HEK293 (cell line): ENCODE measurements around the gene PIP4K2B.

Source experiments
- CTCF ChIA-PET: fragments of 350-600 bp; formaldehyde crosslinking; extraction: SDS; loops from one replicate; lab custom pipeline; 2021; ENCODE audit warnings: antibody characterized with exemption; lab: Yijun Ruan, JAX
- POLR2A ChIA-PET: fragments of 300-600 bp; formaldehyde crosslinking; extraction: SDS; loops from one replicate; lab custom pipeline; 2020; ENCODE audit warnings: antibody characterized with exemption, inconsistent platforms; lab: Yijun Ruan, JAX
- H3K27ac ChIP-seq: fragments of 200-500 bp; sonication (Bioruptor generic); 2 replicates; pipeline ENCODE4 v1.5.1; 2014; ENCODE audit warnings: low read depth, low read length, control low read depth, inconsistent platforms; ENCODE audit errors: extremely low read depth
- H3K36me3 ChIP-seq, 2 experiments: fragments of 200-500 bp in 1 of 2; sonication (Bioruptor generic) in 1 of 2; 1 replicate in 1 of 2; 2 replicates in 1 of 2; pipeline ENCODE4 v1.5.1; 2014 to 2017; ENCODE audit warnings: inconsistent platforms in 2 of 2, low read length in 2 of 2; ENCODE audit not compliant: control insufficient read depth in 2 of 2, insufficient read depth in 1 of 2
- H3K4me1 ChIP-seq: fragments of 200-500 bp; sonication (Bioruptor generic); 2 replicates; pipeline ENCODE4 v1.5.1; 2014; ENCODE audit warnings: mild to moderate bottlenecking, low read length, inconsistent platforms; ENCODE audit not compliant: control insufficient read depth, insufficient read depth
- H3K4me3 ChIP-seq: 2 replicates; pipeline ENCODE4 v1.5.1; 2011; ENCODE audit warnings: low read depth, mild to moderate bottlenecking, control low read depth, low read length, moderate library complexity
- H3K9me3 ChIP-seq: fragments of 200-500 bp; sonication (Bioruptor generic); 2 replicates; pipeline ENCODE4 v1.5.1; 2014; ENCODE audit warnings: low read depth, low read length, inconsistent platforms; ENCODE audit not compliant: control insufficient read depth, insufficient read depth
- HIC1 ChIP-seq: fragments of 450-650 bp; formaldehyde crosslinking; IDR thresholded peaks from 2 replicates; pipeline ENCODE4 v1.5.1; 2016; ENCODE audit warnings: missing biosample characterization, missing genetic modification characterization
- KLF8 ChIP-seq: fragments of 450-650 bp; formaldehyde crosslinking; IDR thresholded peaks from 2 replicates; pipeline ENCODE4 v1.5.1; 2016; ENCODE audit warnings: missing biosample characterization, missing genetic modification characterization
- OSR2 ChIP-seq: fragments of 450-650 bp; formaldehyde crosslinking; IDR thresholded peaks from 2 replicates; pipeline ENCODE4 v1.5.1; 2016; ENCODE audit warnings: missing biosample characterization, missing genetic modification characterization
- SP2 ChIP-seq: fragments of 450-650 bp; formaldehyde crosslinking; IDR thresholded peaks from 2 replicates; pipeline ENCODE4 v1.5.1; 2016; ENCODE audit warnings: missing biosample characterization, missing genetic modification characterization
- TSHZ1 ChIP-seq: fragments of 450-650 bp; formaldehyde crosslinking; IDR thresholded peaks from 2 replicates; pipeline ENCODE4 v1.5.1; 2016; ENCODE audit warnings: missing biosample characterization, missing genetic modification characterization, borderline replicate concordance
- ZBTB8A ChIP-seq: fragments of 450-650 bp; formaldehyde crosslinking; IDR thresholded peaks from 2 replicates; pipeline ENCODE4 v1.5.1; 2016; ENCODE audit warnings: missing biosample characterization, missing genetic modification characterization
- ZEB2 ChIP-seq: fragments of 450-650 bp; formaldehyde crosslinking; IDR thresholded peaks from 2 replicates; pipeline ENCODE4 v1.5.1; 2016; ENCODE audit warnings: missing biosample characterization, missing genetic modification characterization
- ZNF184 ChIP-seq: fragments of 450-650 bp; IDR thresholded peaks from 2 replicates; pipeline ENCODE4 v1.5.1; 2018; ENCODE audit warnings: missing biosample characterization, mild to moderate bottlenecking, missing genetic modification characterization
- ZNF239 ChIP-seq: fragments of 450-650 bp; formaldehyde crosslinking; IDR thresholded peaks from 2 replicates; pipeline ENCODE4 v1.5.1; 2016; ENCODE audit warnings: missing biosample characterization, missing genetic modification characterization
- ZNF24 ChIP-seq: fragments of 450-650 bp; formaldehyde crosslinking; IDR thresholded peaks from 2 replicates; pipeline ENCODE4 v1.5.1; 2016; ENCODE audit warnings: missing biosample characterization, missing genetic modification characterization
- ZNF335 ChIP-seq: fragments of 450-650 bp; formaldehyde crosslinking; conservative IDR thresholded peaks from 2 replicates; pipeline ENCODE4 v1.5.1; 2016; ENCODE audit warnings: missing biosample characterization, missing genetic modification characterization
- ZNF362 ChIP-seq: fragments of 450-650 bp; formaldehyde crosslinking; IDR thresholded peaks from 2 replicates; pipeline ENCODE4 v1.5.1; 2016; ENCODE audit warnings: missing biosample characterization, missing genetic modification characterization
- ZNF416 ChIP-seq: fragments of 450-650 bp; formaldehyde crosslinking; IDR thresholded peaks from 2 replicates; pipeline ENCODE4 v1.5.1; 2016; ENCODE audit warnings: missing biosample characterization, missing genetic modification characterization
- ZNF501 ChIP-seq: fragments of 450-650 bp; formaldehyde crosslinking; IDR thresholded peaks from 2 replicates; pipeline ENCODE4 v1.5.1; 2016; ENCODE audit warnings: missing biosample characterization, missing genetic modification characterization
- ZNF692 ChIP-seq: fragments of 450-650 bp; formaldehyde crosslinking; IDR thresholded peaks from 2 replicates; pipeline ENCODE4 v1.5.1; 2016; ENCODE audit warnings: missing biosample characterization, missing genetic modification characterization
- ZNF792 ChIP-seq: fragments of 450-650 bp; formaldehyde crosslinking; IDR thresholded peaks from 2 replicates; pipeline ENCODE4 v1.5.1; 2016; ENCODE audit warnings: missing biosample characterization, missing genetic modification characterization
- ZNF837 ChIP-seq: fragments of 450-650 bp; formaldehyde crosslinking; IDR thresholded peaks from 2 replicates; pipeline ENCODE4 v1.5.1; 2016; ENCODE audit warnings: missing biosample characterization, missing genetic modification characterization
- TF ChIP-seq, protein P1 (sequence below): fragments of 450-650 bp; formaldehyde crosslinking; IDR thresholded peaks from 2 replicates; pipeline ENCODE4 v1.5.1; 2016; ENCODE audit warnings: missing biosample characterization, missing genetic modification characterization
- TF ChIP-seq, protein P2 (sequence below): fragments of 450-650 bp; formaldehyde crosslinking; IDR thresholded peaks from 2 replicates; pipeline ENCODE4 v1.5.1; 2016; ENCODE audit warnings: missing biosample characterization, missing genetic modification characterization

The PIP4K2B gene

DNA sequence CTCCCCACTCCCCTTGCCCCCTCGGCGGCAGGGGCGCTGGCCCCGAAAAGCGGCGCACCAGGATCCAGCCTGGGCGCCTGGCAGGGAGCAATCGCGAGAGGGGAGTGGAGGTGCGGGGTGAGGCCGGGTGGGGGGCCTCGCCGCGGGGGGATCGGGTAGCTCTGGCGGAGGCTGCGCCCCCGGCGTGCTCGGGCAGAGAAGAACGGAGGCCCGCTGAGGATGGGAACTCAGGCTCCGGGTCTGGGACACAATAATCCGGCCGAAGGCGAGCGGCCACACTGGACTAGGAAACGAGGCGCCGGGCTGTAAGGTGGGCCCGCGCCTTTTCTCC lies 50.5 kb downstream of the PIP4K2B start (continued):
- no peak for TF ChIP-seq ZNF24 (tag by site-specific recombination)
- TF ChIP-seq ZNF501 (tag by site-specific recombination) = 0 out of 2 replicates have a peak, but pooled peaks have one; percentile 4
- 0 out of 2 replicates have a peak, but pooled peaks have one; percentile 4 for TF ChIP-seq ZNF837 (tag by site-specific recombination)
- no peak for TF ChIP-seq ZNF416 (tag by site-specific recombination)
- peak; percentile 78; the same call in 1 of the 2 replicates for TF ChIP-seq ZBTB8A (tag by site-specific recombination)
- peak; percentile 64; the same call in 1 of the 2 replicates for TF ChIP-seq ZNF335 (tag by site-specific recombination)
- peak; percentile 52; the same call in 1 of the 2 replicates for TF ChIP-seq KLF8 (tag by site-specific recombination)
- no peak for TF ChIP-seq ZEB2 (tag by site-specific recombination)
- 0 out of 2 replicates have a peak, but pooled peaks have one; percentile 81 for TF ChIP-seq ZNF692 (tag by site-specific recombination)
- TF ChIP-seq, protein P1, sequence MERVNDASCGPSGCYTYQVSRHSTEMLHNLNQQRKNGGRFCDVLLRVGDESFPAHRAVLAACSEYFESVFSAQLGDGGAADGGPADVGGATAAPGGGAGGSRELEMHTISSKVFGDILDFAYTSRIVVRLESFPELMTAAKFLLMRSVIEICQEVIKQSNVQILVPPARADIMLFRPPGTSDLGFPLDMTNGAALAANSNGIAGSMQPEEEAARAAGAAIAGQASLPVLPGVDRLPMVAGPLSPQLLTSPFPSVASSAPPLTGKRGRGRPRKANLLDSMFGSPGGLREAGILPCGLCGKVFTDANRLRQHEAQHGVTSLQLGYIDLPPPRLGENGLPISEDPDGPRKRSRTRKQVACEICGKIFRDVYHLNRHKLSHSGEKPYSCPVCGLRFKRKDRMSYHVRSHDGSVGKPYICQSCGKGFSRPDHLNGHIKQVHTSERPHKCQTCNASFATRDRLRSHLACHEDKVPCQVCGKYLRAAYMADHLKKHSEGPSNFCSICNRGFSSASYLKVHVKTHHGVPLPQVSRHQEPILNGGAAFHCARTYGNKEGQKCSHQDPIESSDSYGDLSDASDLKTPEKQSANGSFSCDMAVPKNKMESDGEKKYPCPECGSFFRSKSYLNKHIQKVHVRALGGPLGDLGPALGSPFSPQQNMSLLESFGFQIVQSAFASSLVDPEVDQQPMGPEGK = peak; percentile 69; the same call in 1 of the 2 replicates
- TF ChIP-seq ZNF239 (tag by site-specific recombination) = no peak
- TF ChIP-seq TSHZ1 = no peak
- TF ChIP-seq ZNF362 = no peak

GRCh38 chr17:38748149-38748891 lies 51.0 kb downstream of the PIP4K2B start, which contains the start of gene PCGF2:
PCGF2 (minus strand) TSS chr17:38748336; CDS start chr17:38740402, 7,934 bp downstream.
- POLR2A ChIA-PET = interaction anchor here (0.6 to 1.6 kb wide), 5 partner anchors 13 to 121 kb away, joined by 3 to 7 read pairs (median 3); partner anchors contain the start of genes CISD3 and LASP1
- H3K36me3 ChIP-seq = no peaks in the 10 kb centered on the region; a peak in 1 of 3 replicates
- H3K4me1 ChIP-seq = peaks cover 33% of the 10 kb centered on the region
- peak within 1 kb of the TSS; percentile 96 for H3K27ac ChIP-seq
- CTCF ChIA-PET = interaction anchor here (0.7 kb wide), 1 partner anchor 14 kb away, joined by 3 read pairs; no protein-coding TSS in a partner anchor
- no peaks in the 10 kb centered on the region for H3K9me3 ChIP-seq
- peak within 1 kb of the TSS; percentile 86 for H3K4me3 ChIP-seq
- TF ChIP-seq ZNF184 (tag by site-specific recombination) (0 out of 2 replicates have a peak, but pooled peaks have one; percentile 27), HIC1 (peak; percentile 89), OSR2 (tag by site-specific recombination) (no peak), ZNF792 (tag by site-specific recombination) (no peak), TSHZ1 (no peak), SP2 (tag by site-specific recombination) (peak; percentile 47; the same call in 1 of the 2 replicates)
- TF ChIP-seq, protein P2, sequence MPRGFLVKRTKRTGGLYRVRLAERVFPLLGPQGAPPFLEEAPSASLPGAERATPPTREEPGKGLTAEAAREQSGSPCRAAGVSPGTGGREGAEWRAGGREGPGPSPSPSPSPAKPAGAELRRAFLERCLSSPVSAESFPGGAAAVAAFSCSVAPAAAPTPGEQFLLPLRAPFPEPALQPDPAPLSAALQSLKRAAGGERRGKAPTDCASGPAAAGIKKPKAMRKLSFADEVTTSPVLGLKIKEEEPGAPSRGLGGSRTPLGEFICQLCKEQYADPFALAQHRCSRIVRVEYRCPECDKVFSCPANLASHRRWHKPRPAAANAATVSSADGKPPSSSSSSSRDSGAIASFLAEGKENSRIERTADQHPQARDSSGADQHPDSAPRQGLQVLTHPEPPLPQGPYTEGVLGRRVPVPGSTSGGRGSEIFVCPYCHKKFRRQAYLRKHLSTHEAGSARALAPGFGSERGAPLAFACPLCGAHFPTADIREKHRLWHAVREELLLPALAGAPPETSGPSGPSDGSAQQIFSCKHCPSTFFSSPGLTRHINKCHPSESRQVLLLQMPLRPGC (tag by site-specific recombination) = no peak; the same call in 1 of the 2 replicates
